Dedifferentiated amniotic fluid mesenchymal stem cell (primary cell): ENCODE data around the gene PCNX3.
A peak's percentile ranks its signal among the peaks of the same experiment; 100 is the strongest.
"Not testable (repeated sequence)": the region's sequence is repeated elsewhere in the genome, so short reads cannot be mapped to it uniquely, and the experiment has no call there.

Experiments
- DNase-seq: peaks from one replicate; pipeline ENCODE4 v3.0.0-alpha.2; 2016; ENCODE audit errors: extremely low spot score

PCNX3 gene

DNA sequence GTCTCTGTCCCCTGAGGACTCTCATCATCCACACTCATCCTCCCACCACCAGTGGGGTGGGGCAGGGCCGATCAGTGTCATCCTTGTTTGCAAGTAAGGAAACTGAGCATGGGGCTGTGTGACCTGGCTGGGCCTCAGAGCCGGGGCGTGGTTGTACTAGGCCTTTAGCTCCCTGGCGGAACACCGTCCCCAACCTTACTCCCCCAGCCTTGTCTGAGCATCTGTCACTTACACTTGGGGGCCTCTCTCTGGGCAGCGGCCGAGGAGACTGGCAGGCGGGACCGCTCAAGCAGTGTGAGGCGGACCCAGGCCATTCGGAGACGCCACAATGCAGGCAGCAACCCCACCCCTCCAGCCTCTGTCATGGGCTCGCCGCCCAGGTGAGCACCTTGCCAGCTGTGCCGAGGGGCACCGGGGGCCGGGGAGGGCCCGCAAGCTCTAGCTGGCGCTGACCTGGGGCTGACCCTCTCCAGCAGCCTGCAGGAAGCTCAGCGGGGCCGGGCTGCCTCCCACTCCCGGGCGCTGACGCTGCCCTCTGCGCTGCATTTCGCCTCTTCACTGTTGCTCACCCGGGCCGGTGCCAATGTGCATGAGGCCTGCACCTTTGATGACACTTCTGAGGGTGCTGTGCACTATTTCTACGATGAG is 3.8 kb downstream of the PCNX3 start:
- DNase-seq = no peak

DNA sequence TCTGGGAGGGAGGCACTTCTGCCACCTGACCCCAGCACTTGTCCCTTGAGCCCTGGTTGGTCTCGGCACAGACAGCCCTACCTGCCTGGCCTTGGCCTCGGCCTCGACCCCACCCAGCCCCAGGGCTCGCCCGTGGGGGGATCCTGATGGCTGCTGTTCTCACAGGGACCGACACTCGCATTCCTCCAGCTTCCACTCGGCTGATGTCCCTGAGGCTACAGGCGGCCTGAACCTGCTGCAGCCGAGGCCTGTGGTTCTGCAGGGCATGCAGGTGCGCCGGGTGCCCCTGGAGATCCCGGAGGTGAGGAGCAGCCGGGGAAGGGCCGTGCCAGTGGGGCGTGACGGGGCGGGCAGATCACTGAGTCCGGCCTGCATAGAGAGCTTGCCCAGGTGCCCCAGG is 5.1 kb downstream of the PCNX3 start:
- DNase-seq = no peak

DNA sequence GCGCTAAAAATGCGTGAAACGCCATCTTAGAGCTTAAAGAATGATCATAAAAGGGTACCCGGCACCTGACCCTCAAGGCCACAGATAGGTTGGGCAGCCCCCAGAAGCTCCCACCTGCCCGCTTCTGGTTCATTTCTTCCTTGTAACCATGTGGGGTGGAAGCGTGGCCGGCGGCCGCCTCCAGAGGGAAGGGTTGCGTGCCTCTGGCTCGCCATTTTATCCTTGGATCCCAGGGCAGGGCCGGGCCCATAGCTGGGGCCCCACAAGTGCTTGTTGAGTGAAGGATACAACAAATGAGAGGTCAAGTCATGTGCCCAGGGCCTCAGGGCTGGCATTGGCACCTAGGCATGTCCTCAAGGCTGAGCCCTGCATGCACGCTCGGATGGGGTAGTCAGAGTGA is 5.9 kb downstream of the PCNX3 start:
- DNase-seq = no peak

DNA sequence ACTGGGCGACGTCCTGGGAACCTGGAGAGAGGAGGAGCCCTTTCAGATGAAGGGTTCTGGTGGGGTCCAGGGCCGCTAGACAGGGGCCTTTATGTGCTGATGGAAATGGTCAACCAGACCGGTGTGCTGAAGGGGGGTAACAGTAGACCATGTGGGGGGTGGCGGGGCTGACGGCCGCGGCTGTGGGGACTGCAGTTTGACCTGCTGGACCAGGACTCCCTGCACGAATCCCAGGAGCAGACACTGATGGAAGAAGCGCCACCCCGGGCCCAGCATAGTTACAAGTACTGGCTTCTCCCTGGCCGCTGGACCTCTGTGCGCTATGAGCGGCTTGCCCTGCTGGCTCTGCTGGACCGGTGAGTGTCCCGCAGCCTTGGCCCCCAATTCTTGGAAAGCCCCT is 6.4 kb downstream of the PCNX3 start:
- DNase-seq = no peak

GRCh38 chr11:65623177-65623576 is 7.6 kb downstream of the PCNX3 start:
- DNase-seq = no peak

DNA sequence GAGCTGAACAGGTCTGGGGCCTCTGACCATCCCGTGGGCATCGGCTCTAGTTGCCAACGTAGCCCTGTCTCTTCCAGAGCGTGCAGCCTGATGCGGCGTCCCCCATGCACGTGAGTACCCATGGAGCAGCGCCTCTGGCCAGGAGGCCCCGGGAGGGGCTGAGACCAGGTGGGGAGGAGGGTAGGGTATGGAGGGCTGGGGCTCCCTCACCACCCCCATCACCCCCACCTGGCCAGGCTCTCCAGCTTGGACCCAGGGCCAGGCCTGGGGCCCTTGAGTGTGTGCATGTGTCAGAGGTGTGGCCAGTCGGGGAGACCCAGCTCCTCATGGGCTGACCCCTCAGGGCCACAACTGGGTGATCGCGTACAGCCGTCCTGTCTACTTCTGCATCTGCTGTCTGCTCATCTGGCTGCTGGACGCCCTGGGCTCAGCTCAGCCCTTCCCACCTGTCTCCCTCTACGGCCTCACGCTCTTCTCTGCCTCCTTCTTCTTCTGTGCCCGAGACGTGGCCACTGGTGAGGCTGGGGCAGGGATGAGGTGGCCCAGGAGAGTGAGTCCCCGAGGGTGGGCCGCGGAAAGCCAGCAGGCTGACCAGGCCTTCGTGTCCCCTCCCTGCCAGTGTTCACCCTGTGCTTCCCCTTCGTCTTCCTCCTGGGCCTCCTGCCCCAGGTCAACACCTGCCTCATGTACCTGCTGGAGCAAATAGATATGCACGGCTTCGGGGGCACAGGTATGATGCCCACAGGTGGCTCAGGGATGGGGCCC is 8.5 kb downstream of the PCNX3 start:
- no peak for DNase-seq

- DNase-seq = no peak
These were observed 9.5 kb downstream of the PCNX3 start for GRCh38 chr11:65624931-65625627.

- DNase-seq = no peak
These were observed 10.2 kb downstream of the PCNX3 start for GRCh38 chr11:65625628-65626342.

DNA sequence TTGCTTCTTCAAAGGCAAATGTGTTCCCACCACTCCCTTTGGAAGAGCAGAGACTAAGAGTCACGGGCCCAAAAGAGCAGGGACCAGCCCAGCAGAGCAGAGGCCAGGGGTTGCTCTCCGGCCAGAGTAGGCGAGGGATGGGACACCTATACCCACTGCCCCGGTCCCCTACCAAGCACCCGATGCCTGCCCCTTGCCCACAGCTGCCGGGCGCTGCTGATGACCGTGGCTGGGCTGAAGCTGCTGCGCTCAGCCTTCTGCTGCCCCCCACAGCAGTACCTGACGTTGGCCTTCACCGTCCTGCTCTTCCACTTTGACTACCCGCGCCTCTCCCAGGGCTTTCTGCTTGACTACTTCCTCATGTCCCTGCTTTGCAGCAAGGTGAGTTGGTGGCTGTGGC is 11.6 kb downstream of the PCNX3 start:
- DNase-seq = no peak

GRCh38 chr11:65629579-65629978 is 14.0 kb downstream of the PCNX3 start:
- no peak for DNase-seq

- no peak for DNase-seq
These were observed 14.6 kb downstream of the PCNX3 start for GRCh38 chr11:65630215-65630614.

GRCh38 chr11:65633390-65634108 is 18.0 kb downstream of the PCNX3 start:
- no peak for DNase-seq

GRCh38 chr11:65634109-65634436 is 18.5 kb downstream of the PCNX3 start:
- DNase-seq = no peak

GRCh38 chr11:65634440-65634839 is 18.9 kb downstream of the PCNX3 start:
- no peak for DNase-seq

DNA sequence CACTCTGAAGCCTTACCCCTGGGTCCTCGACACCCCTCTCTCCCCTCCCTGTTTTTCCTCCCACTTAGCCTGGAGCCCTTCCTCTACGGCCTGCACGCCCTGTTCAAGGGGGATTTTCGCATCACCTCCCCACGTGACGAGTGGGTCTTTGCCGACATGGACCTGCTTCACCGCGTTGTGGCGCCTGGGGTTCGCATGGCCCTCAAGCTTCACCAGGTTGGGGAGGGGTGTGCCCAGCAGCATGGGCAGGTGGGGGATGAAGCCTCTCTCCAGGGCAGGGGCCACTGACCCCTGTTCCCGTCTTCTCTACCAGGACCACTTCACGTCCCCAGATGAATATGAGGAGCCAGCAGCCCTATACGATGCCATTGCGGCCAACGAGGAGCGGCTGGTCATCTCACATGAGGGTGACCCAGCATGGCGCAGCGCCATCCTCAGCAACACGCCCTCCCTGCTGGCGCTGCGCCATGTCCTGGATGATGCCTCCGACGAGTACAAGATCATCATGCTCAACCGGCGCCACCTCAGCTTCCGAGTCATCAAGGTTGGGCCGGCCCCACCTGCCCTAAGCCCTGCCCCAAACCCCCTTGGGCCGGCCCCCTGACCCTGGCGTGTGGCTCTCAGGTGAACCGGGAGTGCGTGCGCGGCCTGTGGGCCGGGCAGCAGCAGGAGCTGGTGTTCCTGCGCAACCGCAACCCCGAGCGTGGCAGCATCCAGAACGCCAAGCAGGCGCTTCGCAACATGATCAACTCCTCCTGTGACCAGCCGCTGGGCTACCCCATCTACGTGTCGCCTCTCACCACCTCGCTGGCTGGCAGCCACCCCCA is 19.5 kb downstream of the PCNX3 start:
- no peak for DNase-seq

DNA sequence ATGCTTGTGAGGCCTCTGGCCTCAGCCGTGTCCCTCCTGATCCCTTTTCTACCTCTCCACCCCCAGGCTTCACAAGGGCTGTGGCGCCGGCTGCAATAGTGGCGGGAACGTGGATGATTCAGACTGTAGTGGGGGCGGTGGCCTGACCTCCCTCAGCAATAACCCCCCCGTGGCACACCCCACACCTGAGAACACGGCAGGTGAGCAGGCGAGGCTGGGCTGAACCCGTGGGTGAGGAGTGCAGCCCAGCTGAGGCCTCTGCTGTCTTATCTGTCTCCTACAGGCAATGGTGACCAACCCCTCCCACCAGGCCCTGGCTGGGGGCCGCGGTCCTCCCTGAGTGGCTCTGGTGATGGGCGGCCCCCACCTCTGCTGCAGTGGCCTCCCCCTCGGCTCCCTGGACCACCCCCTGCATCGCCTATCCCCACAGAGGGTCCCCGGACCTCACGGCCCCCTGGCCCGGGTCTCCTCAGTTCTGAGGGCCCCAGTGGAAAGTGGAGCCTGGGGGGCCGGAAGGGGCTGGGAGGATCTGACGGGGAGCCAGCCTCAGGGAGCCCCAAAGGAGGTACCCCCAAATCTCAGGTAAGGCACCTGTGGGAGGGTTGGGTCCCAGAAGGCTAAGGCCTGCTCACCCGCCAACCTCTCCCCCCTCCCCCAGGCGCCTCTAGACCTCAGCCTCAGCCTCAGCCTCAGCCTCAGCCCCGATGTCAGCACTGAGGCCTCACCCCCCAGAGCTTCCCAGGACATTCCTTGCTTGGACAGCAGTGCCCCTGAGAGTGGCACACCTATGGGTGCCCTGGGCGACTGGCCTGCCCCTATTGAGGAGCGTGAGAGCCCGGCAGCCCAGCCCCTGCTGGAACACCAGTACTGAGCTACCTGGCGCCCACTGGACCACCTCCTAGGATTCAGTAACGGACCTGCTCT is 20.8 kb downstream of the PCNX3 start:
- DNase-seq = no peak

- no peak for DNase-seq
These were observed 21.5 kb downstream of the PCNX3 start for GRCh38 chr11:65637032-65637557.

DNA sequence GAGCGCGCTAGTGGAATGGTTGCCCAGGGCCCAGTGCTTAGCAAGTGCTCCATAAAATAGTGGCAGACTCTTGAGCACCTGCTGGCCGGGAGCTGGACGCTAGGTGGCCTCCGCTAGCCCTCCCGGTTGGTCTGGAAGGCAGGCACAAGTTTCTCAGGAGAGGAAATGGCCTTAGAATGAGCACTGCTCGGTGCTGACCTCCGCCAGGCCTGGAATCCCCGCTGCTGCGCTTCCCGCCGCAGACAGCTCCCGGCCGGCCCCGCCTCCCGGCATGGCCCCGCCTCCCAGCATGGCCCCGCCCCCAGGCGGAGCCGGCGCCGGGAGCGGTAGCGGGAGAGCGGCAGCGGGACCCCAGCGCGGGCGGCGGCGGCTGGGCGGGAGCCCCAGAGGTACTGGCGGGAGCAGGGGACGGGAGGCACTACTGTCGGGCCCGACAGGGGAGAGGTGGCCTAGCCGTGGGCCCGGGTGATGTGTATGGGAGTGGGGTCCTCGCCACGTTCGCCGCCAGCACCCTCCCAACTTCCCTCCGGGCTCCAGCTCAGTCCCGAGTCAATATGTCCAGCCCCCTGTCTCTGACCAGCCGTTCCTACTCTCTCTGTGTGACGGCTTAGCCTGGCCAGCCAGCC is 22.3 kb downstream of the PCNX3 start, which contains the start of gene SIPA1:
Gene SIPA1 (plus strand): TSS at position 308 of the 626 bp plus-strand sequence. CDS start 2,821 bp downstream, outside the sequence.
- peak; percentile 29 for DNase-seq

- not testable (repeated sequence) for DNase-seq
These were observed 23.6 kb downstream of the PCNX3 start for GRCh38 chr11:65639228-65639597.
